ENCODE measurements around the gene BCAP29.

The BCAP29 gene

DNA sequence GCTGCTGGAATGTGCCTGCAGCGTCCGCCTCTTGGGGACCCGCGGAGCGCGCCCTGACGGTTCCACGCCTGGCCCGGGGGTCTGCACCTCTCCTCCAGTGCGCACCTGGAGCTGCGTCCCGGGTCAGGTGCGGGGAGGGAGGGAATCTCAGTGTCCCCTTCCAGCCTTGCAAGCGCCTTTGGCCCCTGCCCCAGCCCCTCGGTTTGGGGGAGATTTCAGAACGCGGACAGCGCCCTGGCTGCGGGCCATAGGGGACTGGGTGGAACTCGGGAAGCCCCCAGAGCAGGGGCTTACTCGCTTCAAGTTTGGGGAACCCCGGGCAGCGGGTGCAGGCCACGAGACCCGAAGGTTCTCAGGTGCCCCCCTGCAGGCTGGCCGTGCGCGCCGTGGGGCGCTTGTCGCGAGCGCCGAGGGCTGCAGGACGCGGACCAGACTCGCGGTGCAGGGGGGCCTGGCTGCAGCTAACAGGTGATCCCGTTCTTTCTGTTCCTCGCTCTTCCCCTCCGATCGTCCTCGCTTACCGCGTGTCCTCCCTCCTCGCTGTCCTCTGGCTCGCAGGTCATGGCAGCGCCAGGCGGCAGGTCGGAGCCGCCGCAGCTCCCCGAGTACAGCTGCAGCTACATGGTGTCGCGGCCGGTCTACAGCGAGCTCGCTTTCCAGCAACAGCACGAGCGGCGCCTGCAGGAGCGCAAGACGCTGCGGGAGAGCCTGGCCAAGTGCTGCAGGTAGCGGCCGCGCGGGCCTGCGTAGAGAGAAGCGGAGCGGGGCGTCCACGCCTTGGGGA lies 81.2 kb downstream of the BCAP29 start:
- TF ChIP-seq, protein P1, sequence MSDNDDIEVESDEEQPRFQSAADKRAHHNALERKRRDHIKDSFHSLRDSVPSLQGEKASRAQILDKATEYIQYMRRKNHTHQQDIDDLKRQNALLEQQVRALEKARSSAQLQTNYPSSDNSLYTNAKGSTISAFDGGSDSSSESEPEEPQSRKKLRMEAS (IDR thresholded peaks at IDR 0.05), result peak; percentile 79
- TF ChIP-seq CREB1 (IDR thresholded peaks at IDR 0.05; ENCODE audit: low read depth), result no peak
- no peak; the same call in 1 of the 2 replicates for TF ChIP-seq TCF12 (IDR thresholded peaks at IDR 0.05; ENCODE audit: low read depth)
- TF ChIP-seq FOXM1 (IDR thresholded peaks at IDR 0.05; ENCODE audit: borderline replicate concordance, low read depth), result no peak
- TF ChIP-seq EP300 (IDR thresholded peaks at IDR 0.05; ENCODE audit: borderline replicate concordance), result no peak
- TF ChIP-seq RAD21 (IDR thresholded peaks at IDR 0.05; ENCODE audit: low read depth), result peak; percentile 27; the same call in 1 of the 2 replicates
- TF ChIP-seq, protein P2, sequence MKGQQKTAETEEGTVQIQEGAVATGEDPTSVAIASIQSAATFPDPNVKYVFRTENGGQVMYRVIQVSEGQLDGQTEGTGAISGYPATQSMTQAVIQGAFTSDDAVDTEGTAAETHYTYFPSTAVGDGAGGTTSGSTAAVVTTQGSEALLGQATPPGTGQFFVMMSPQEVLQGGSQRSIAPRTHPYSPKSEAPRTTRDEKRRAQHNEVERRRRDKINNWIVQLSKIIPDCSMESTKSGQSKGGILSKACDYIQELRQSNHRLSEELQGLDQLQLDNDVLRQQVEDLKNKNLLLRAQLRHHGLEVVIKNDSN (IDR thresholded peaks at IDR 0.05), result no peak
- TF ChIP-seq, protein P3, sequence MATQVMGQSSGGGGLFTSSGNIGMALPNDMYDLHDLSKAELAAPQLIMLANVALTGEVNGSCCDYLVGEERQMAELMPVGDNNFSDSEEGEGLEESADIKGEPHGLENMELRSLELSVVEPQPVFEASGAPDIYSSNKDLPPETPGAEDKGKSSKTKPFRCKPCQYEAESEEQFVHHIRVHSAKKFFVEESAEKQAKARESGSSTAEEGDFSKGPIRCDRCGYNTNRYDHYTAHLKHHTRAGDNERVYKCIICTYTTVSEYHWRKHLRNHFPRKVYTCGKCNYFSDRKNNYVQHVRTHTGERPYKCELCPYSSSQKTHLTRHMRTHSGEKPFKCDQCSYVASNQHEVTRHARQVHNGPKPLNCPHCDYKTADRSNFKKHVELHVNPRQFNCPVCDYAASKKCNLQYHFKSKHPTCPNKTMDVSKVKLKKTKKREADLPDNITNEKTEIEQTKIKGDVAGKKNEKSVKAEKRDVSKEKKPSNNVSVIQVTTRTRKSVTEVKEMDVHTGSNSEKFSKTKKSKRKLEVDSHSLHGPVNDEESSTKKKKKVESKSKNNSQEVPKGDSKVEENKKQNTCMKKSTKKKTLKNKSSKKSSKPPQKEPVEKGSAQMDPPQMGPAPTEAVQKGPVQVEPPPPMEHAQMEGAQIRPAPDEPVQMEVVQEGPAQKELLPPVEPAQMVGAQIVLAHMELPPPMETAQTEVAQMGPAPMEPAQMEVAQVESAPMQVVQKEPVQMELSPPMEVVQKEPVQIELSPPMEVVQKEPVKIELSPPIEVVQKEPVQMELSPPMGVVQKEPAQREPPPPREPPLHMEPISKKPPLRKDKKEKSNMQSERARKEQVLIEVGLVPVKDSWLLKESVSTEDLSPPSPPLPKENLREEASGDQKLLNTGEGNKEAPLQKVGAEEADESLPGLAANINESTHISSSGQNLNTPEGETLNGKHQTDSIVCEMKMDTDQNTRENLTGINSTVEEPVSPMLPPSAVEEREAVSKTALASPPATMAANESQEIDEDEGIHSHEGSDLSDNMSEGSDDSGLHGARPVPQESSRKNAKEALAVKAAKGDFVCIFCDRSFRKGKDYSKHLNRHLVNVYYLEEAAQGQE (IDR thresholded peaks at IDR 0.05; ENCODE audit: low read depth), result peak; percentile 83
- peak; percentile 57; the same call in 1 of the 2 replicates for TF ChIP-seq NFIC (IDR thresholded peaks at IDR 0.05)
- TF ChIP-seq TEAD4 (IDR thresholded peaks at IDR 0.05), result no peak
- no peak for TF ChIP-seq TAF1 (IDR thresholded peaks at IDR 0.05; ENCODE audit: low read depth)
- no peak for TF ChIP-seq EGR1 (IDR thresholded peaks at IDR 0.05)
- TF ChIP-seq YY1 (IDR thresholded peaks at IDR 0.05; ENCODE audit: low read depth), result no peak
- TF ChIP-seq ZBTB7A (IDR thresholded peaks at IDR 0.05; ENCODE audit: low read depth), result peak; percentile 71; the same call in 1 of the 2 replicates
- no peak for TF ChIP-seq CEBPB (IDR thresholded peaks at IDR 0.05)

DNA sequence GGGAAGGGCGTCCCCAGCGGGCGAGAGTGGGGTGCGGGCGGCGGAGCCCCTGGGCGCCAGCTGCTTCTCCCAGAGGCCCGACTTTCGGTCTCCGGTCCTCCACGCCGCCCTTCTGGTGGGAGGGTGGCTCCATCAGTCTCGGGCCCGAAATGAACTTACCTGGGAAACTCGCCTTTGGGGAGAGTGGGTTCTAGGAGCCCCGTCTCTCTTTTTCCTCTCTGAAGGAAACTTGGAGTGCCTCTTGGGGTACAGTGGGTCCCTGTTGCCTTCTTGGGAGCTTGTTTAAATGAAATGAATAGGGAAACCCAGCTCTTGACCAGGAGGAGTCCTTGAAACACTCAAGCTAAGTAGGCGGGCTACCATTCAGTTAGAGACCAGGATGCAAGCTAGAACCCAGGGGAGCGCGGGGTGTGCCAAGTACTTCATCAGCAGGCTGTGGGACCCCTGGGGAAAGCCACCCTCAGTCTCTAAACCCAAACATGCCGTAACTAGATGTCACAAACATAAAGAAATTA lies 81.9 kb downstream of the BCAP29 start:
- TF ChIP-seq CREB1 (IDR thresholded peaks at IDR 0.05; ENCODE audit: low read depth), result no peak
- TF ChIP-seq, protein P1 (IDR thresholded peaks at IDR 0.05), result no peak
- no peak; the same call in 1 of the 2 replicates for TF ChIP-seq TEAD4 (IDR thresholded peaks at IDR 0.05)
- no peak for TF ChIP-seq TAF1 (IDR thresholded peaks at IDR 0.05; ENCODE audit: low read depth)
- no peak for TF ChIP-seq YY1 (IDR thresholded peaks at IDR 0.05; ENCODE audit: low read depth)
- TF ChIP-seq, protein P3 (IDR thresholded peaks at IDR 0.05; ENCODE audit: low read depth), result no peak
- no peak for TF ChIP-seq EP300 (IDR thresholded peaks at IDR 0.05; ENCODE audit: borderline replicate concordance)
- no peak for TF ChIP-seq ZBTB7A (IDR thresholded peaks at IDR 0.05; ENCODE audit: low read depth)
- TF ChIP-seq NFIC (IDR thresholded peaks at IDR 0.05), result no peak
- TF ChIP-seq TCF12 (IDR thresholded peaks at IDR 0.05; ENCODE audit: low read depth), result no peak
- no peak for TF ChIP-seq CEBPB (IDR thresholded peaks at IDR 0.05)
- no peak for TF ChIP-seq EGR1 (IDR thresholded peaks at IDR 0.05)
- no peak for TF ChIP-seq FOXM1 (IDR thresholded peaks at IDR 0.05; ENCODE audit: borderline replicate concordance, low read depth)
- TF ChIP-seq, protein P2 (IDR thresholded peaks at IDR 0.05), result no peak
- TF ChIP-seq RAD21 (IDR thresholded peaks at IDR 0.05; ENCODE audit: low read depth), result no peak

DNA sequence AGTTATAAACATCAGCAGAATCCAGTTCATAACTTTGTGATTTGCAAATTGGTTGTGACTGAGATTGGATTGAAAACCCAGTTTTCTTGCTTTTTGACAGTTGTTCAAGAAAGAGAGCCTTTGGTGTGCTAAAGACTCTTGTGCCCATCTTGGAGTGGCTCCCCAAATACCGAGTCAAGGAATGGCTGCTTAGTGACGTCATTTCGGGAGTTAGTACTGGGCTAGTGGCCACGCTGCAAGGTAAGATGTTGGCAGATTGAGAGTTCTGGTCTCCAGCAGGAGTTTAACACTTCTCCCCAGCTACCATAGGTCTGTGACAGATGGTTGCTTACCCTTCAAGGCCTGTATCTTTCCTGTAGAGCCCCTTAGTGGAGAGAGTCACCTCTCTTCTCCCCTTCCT lies 83.2 kb downstream of the BCAP29 start:
- TF ChIP-seq ZBTB7A (IDR thresholded peaks at IDR 0.05; ENCODE audit: low read depth) (no peak), CREB1 (IDR thresholded peaks at IDR 0.05; ENCODE audit: low read depth) (no peak), TCF12 (IDR thresholded peaks at IDR 0.05; ENCODE audit: low read depth) (no peak)
- TF ChIP-seq, protein P2 (IDR thresholded peaks at IDR 0.05), result no peak

DNA sequence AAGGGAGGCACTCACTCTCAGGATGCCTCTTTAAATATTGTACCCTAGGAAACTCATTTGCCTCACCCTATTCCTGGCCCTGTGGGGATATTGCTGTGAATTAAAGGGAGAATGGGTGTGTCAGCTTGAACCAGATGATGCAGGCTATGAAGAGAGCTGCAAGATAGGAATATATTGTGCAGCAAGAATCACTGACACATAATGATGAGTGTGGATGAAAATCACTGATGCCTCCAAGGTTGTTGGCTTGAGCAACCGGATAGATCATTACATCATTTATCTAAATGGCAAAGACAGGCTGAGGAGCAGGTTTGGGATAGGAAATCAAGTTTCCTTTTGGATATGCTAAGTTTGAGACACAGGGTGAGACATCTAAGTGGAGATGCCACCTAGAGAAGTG lies 86.7 kb downstream of the BCAP29 start:
- TF ChIP-seq CREB1 (IDR thresholded peaks at IDR 0.05; ENCODE audit: low read depth) (no peak), RAD21 (IDR thresholded peaks at IDR 0.05; ENCODE audit: low read depth) (no peak), CEBPB (IDR thresholded peaks at IDR 0.05) (no peak), NFIC (IDR thresholded peaks at IDR 0.05) (no peak), TEAD4 (IDR thresholded peaks at IDR 0.05) (no peak), EP300 (IDR thresholded peaks at IDR 0.05; ENCODE audit: borderline replicate concordance) (no peak), TCF12 (IDR thresholded peaks at IDR 0.05; ENCODE audit: low read depth) (no peak), EGR1 (IDR thresholded peaks at IDR 0.05) (no peak), FOXM1 (IDR thresholded peaks at IDR 0.05; ENCODE audit: borderline replicate concordance, low read depth) (no peak), ZBTB7A (IDR thresholded peaks at IDR 0.05; ENCODE audit: low read depth) (no peak)
- TF ChIP-seq, protein P3 (IDR thresholded peaks at IDR 0.05; ENCODE audit: low read depth), result no peak
- TF ChIP-seq, protein P1 (IDR thresholded peaks at IDR 0.05), result no peak
- TF ChIP-seq, protein P2 (IDR thresholded peaks at IDR 0.05), result no peak

Data from Ishikawa (cell line).